Glutamatergic neuron (in vitro differentiated cells): ENCODE results near the gene COL28A1. TPM values are rescaled to one million over a fixed set of nuclear protein-coding genes. Genes with fewer than 3 reads are reported as not detected.

Experiments used
- DNase-seq: peaks from one replicate; pipeline ENCODE4 v3.0.0; 2022
- H3K27ac Mint-ChIP-seq: one replicate; pipeline ENCODE4 v1.8.0; 2020; ENCODE audit warnings: mild to moderate bottlenecking, mixed read lengths, inconsistent platforms; ENCODE audit not compliant: unreplicated experiment
- H3K27me3 Mint-ChIP-seq: one replicate; pipeline ENCODE4 v1.8.0; 2020; ENCODE audit warnings: mild to moderate bottlenecking, moderate library complexity, mixed read lengths, inconsistent platforms; ENCODE audit not compliant: unreplicated experiment
- H3K36me3 Mint-ChIP-seq: one replicate; pipeline ENCODE4 v1.8.0; 2020; ENCODE audit warnings: mild to moderate bottlenecking, mixed read lengths, inconsistent platforms; ENCODE audit not compliant: unreplicated experiment
- H3K4me1 Mint-ChIP-seq: one replicate; pipeline ENCODE4 v1.8.0; 2020; ENCODE audit warnings: mild to moderate bottlenecking, low read depth, mixed read lengths, inconsistent platforms; ENCODE audit not compliant: unreplicated experiment
- H3K4me3 Mint-ChIP-seq: one replicate; pipeline ENCODE4 v1.8.0; 2020; ENCODE audit warnings: mild to moderate bottlenecking, mixed read lengths, inconsistent platforms; ENCODE audit not compliant: unreplicated experiment
- H3K9me3 Mint-ChIP-seq: one replicate; pipeline ENCODE4 v1.8.0; 2020; ENCODE audit warnings: mild to moderate bottlenecking, moderate library complexity, mixed read lengths, inconsistent platforms; ENCODE audit not compliant: unreplicated experiment
- CTCF ChIP-seq: fragments of 200-600 bp; sonication (generic); IDR thresholded peaks from one replicate; pipeline ENCODE4 v1.5.0; 2021; ENCODE audit not compliant: partially characterized antibody, unreplicated experiment
- total RNA-seq: library from RNA; stranded (reverse); fragmentation: NEBNext Ultra II Directional; extraction: Animal tissue kit (Norgen Biotek cat#: 25700); gene quantifications from one replicate; pipeline ENCODE4 v1.2.1, GENCODE V29; 2021; ENCODE audit not compliant: unreplicated experiment

The COL28A1 gene
- total RNA-seq, 1 donor from 2014 or later = 0.39 TPM

GRCh38 chr7:7452119-7452518, 83.6 kb downstream of the COL28A1 start:
- H3K4me3 Mint-ChIP-seq = no peak overlapping the region
- peaks cover 14% of the 10 kb centered on the region for H3K36me3 Mint-ChIP-seq
- no peak for DNase-seq
- H3K27ac Mint-ChIP-seq = no peak overlapping the region
- H3K27me3 Mint-ChIP-seq = peaks cover 1% of the 10 kb centered on the region
- no peaks in the 10 kb centered on the region for H3K9me3 Mint-ChIP-seq
- TF ChIP-seq CTCF = no peak
- H3K4me1 Mint-ChIP-seq = no peaks in the 10 kb centered on the region

- no peak for TF ChIP-seq CTCF
- Mint-ChIP-seq H3K27ac (no peak overlapping the region), H3K4me3 (no peak overlapping the region), H3K4me1 (no peaks in the 10 kb centered on the region), H3K36me3 (peaks cover 10% of the 10 kb centered on the region), H3K27me3 (peaks cover 1% of the 10 kb centered on the region), H3K9me3 (no peaks in the 10 kb centered on the region)
- DNase-seq = no peak
Measured at GRCh38 chr7:7449055-7449454, 86.6 kb downstream of the COL28A1 start.

- Mint-ChIP-seq H3K27me3 (no peaks in the 10 kb centered on the region), H3K27ac (no peak overlapping the region), H3K4me1 (no peaks in the 10 kb centered on the region), H3K36me3 (peaks cover 10% of the 10 kb centered on the region), H3K9me3 (no peaks in the 10 kb centered on the region), H3K4me3 (no peak overlapping the region)
- DNase-seq = no peak
- no peak for TF ChIP-seq CTCF
Measured at GRCh38 chr7:7446616-7447015, 89.1 kb downstream of the COL28A1 start.

GRCh38 chr7:7443806-7444350, 91.8 kb downstream of the COL28A1 start:
- Mint-ChIP-seq H3K4me3 (no peak overlapping the region), H3K27me3 (no peaks in the 10 kb centered on the region), H3K4me1 (no peaks in the 10 kb centered on the region), H3K27ac (no peak overlapping the region), H3K36me3 (peaks cover 4% of the 10 kb centered on the region), H3K9me3 (no peaks in the 10 kb centered on the region)
- DNase-seq = no peak
- no peak for TF ChIP-seq CTCF

- Mint-ChIP-seq H3K9me3 (no peaks in the 10 kb centered on the region), H3K36me3 (no peaks in the 10 kb centered on the region), H3K4me1 (no peaks in the 10 kb centered on the region), H3K4me3 (no peak overlapping the region), H3K27me3 (no peaks in the 10 kb centered on the region), H3K27ac (no peak overlapping the region)
- no peak for TF ChIP-seq CTCF
- DNase-seq = no peak
Measured at GRCh38 chr7:7439564-7439963, 96.1 kb downstream of the COL28A1 start.
